Measurements from ENCODE around the gene REPS2.

Gene REPS2

DNA sequence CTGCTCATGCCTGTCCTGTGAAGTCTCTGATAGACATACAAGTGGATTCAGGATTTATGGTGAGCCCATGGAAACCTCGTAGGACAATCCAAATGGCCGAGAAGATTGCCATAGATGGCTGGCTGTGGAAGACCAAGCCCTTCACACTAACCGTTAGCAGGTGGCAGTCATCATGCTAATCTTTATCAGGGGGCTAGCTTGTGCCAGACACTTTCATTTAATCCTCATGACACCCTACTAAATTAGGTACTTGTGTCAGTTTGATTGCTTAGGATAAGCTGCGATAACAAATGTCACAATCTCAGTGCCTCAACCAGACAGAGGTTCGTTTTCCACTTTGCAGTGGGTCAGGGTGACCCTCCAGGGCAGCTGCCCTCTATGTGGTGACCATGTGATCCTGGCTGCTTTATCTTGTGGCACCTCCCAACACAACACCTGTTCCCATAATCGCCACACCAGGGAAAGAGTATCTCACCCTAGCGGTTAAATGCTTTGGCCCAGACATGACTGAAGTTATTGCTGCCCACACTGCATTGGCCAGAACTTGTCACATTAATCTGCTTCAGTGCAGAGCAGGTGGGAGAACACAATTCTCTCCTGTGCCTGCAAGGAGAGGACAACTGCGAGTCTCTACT is 60.8 kb downstream of the REPS2 start:
- no peak for DNase-seq

DNA sequence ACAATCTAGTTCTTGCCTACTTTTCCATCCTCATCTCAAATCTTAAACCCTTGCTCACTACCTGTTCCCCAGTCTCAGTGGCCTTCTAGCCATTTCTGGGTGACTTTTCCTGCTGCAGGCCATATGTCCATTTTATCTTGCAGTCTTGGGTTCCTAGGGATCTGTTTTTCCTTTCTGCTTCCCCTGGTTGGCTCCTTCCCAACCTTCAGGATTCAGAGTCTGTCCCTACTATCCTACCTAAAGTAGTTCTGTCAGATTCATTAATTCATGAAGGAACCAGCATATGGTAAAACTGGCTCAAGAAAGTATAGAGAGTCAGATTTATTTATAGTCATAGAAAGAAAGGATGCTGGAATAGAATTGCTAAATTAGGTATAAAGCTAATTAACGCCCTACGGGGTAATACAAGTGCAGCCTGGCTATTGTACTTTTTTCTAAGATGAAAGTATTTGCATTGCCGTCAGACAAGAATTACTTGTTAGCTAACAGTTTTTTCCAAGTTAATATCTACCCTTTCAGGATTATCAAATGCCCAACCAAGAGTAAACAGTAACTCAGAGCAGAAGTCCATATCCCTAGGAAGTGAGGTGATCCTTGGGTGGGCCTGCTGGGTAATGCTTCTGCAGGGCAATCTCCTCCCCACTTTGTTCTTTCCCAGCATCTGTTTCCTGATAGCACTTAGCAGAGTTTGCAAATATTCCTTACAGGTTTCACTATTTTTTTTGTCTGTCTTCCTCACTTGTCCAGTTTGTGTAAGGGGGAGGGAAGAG is 63.6 kb downstream of the REPS2 start:
- no peak for DNase-seq

DNA sequence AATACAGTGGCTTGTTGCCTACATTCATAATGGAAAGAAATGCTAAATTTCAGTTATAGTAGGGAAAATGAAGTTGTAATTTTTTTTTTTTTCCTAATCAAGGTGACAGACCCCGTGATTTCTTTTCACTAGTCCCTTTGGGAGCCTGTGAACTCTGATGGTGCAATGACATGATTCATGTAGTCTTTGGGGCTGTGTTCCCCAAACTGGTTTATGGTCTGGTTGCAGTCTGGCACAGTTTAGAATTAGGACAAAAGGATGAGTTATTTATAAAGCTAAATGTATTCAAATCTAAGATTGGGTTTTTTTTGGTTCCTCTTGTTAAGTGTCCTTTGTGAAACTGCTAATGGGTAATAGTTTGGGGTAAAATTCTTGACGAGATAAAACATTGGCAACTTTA is 66.0 kb downstream of the REPS2 start:
- DNase-seq, result no peak

DNA sequence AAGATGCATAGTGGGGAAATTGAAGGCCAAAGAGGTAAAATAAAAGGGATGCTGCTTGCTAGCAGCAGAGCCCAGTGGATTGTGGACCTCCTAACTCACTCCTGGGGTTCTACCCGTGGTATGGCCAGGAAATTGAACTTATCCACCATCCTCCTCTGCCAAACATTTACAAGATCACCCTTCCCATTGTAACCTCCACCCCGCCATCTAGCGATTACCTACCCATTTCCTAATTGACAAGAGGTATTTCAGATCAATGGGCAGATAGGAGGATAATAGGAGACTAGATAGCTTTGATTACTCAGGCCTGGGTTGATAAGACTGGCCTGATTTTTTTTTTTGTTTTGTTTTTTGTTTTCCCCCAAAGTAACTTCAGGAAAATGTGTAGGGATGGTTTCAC is 67.8 kb downstream of the REPS2 start:
- DNase-seq, result no peak

DNA sequence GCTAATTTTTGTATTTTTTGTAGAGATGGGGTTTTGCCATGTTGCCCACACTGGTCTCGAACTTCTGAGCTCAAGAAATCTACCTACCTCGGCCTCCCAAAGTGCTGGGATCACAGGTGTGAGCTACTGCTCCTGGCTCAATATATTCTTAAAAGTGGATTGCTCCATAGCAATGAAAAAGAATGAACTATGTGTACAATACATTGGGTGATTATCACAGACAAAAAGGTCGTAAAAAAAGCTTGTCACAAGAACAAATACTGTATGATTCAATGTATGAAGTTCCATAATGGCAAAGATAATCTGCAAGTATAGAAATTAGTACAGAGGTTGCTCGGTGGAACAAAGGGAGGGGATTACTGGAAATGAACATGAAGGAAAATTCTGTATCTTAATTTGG is 70.7 kb downstream of the REPS2 start:
- no peak for DNase-seq

DNA sequence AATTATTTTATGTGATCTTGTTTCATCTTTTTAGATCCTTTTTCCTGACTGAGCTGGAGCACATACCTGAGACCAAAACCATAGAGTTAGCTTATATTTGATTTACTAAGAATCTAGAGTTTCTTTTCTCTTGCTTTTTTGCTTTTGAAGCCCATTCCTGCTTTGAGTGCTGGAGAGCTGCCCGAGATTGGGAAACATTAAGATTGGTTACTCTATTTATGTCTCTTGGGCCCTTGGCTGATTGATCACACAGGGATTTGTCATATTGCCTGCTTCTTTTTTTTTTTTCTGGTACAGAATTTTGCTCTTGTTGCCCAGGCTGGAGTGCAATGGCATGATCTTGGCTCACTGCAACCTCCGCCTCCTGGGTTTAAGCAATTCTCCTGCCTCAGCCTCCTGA is 73.9 kb downstream of the REPS2 start:
- no peak for DNase-seq

DNA sequence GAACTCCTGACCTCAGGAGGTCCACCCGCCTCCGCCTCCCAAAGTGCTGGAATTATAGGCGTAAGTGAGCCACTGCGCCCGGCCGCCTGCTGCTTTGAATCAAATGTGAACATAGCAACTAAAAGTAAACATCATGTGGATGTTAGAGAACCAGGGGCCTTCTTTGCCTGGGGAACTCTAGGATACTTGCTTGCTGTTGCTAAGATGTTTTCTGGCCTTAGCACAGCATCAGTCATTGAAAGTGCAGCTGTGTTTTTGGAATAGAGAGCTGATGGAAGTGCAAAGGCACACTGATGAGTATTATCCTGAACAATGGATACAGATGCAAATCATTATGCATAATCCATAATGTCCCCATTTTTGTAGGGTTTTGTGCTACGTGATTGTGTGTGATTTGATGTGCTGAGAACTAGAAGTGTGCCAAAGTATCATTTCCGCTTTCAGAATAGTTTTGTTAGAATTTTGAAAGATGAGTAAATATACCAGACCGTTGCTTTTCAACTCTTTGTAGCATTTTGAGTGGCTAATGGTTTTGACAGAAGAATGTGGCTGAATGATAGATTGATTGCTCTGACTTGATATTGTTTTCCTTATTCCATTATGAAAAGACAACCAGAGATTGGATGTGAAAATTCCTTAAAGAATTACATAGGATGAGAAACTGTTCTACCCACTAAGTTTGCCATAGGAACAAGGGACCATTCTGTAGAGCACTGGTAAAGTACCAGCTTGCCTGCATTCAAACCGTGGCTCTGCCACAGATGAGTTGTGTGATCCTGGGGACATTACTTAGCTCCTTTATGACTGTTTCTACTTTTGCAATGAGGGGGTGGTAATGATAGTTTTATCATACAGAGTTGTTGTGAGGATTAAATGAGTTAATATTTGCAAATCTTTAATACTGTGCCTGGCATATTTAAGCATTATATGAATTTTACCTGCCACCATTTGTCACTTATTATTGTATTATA is 74.7 kb downstream of the REPS2 start:
- no peak for DNase-seq

DNA sequence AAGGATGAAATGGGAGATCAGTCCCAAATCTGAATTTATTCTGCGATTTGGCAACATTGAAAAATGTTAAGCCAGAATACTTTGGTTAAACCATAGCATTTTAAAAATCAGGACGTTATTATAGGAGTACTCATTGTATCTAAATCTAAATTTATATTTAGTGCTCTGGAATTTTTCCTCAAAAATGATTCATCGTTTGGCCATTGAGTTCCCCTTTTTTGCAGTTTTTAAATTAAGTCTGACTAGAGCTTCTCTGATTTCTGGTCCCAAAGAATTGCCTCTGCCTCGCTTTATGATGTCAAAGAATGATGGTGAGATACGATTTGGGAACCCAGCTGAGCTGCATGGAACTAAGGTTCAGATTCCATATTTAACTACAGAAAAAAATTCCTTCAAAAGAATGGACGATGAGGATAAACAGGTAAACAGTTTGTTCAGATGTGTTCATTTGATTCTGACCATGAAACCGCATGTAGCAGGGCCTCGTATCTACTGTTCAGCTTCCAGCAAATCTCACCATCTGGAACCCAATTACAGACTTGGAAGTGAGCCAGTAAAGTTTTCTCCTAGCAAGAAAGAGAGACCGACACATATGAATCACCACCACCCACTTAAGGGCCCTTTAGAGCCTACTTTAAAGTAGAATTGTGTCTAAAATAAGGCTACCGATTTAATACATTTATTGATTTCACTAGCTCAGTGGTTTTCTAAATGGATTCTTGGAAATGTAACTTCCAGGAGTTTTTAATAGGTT is 75.6 kb downstream of the REPS2 start:
- no peak for DNase-seq

DNA sequence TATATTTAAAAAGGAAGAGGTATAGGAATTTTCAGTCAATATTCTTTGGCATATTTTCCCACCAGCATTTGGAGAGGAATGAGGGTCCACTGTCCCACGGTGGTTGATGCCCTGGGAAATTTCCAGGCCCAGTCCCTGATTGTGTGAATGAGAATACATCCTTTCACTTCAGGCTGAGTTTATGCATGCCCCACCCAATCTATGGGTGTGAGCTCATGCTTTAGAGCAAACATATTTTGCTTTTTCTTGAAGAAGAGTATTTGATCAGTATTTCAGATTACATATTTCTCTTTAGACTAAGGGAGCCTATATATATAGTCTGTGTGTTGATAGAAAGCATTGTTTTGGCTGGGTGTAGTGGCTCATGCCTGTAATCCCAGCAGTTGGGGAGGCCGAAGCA is 77.2 kb downstream of the REPS2 start:
- DNase-seq, result no peak

DNA sequence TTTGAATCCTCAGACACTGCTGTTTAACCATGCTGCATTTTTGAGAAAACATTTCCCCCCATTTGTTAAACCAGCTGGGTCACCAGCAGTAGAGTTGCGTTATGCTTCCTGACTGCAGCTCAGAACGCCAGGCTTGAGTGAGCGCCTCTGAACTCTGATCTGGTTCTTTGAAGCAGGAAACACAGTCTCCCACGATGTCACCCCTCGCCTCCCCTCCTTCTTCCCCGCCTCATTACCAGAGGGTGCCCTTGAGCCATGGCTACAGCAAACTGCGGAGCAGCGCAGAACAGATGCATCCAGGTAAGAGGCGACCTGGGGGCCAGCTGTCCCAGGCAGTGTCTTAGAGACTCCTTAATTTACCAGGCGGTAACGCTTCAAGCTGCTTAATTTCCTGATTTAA is 78.4 kb downstream of the REPS2 start:
- no peak for DNase-seq

DNA sequence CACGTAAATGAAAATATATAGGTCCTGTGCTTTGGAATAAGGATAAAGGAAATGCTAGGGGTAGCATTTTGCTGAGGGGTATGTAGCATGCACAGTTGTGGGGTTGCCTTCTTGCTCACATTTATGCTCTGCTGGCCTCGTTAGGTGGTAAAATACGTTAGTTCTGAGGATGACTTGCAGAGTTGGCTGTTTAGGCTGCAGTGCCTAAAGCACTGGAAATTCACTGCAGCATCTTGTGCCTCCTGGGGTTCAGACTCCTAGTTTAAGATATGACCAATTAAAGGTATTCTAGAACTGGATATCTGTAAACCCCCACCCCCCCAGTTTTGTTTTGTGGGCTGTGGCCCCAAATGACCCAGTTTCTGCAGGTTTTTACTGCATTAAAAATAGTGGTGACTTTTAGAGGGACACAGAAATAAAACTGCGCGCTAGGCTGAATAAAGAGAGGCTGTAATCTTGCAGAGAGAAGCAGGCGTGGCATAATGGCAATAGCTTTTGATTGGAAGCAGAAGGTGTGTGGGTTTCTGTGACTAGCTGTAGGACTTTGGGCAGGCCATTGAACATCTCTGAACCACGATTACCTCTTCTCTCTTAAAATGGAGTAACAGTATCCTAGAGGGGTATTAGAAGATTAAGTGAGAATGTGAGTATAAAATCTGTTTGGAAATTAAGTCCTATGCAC is 79.3 kb downstream of the REPS2 start:
- no peak for DNase-seq

DNA sequence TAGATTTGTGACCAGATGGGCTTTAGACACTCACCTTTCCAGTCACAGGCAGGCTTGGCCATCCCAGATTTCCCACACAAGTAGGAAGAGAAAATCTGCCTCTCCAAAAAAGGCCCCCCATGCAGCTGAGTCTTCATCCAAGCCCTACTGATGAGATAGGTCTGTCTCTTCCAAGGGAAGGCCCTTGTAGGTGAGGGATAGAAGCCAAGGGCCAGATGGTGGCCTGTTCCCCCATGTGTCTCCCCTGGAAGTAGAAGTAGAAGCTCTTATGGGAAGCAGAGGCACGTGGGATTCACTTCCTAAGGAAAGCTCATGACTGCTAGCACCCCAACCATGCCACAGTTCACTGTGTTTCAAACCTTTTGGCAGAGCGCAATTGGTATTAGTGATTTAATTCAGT is 81.5 kb downstream of the REPS2 start:
- no peak for DNase-seq

DNA sequence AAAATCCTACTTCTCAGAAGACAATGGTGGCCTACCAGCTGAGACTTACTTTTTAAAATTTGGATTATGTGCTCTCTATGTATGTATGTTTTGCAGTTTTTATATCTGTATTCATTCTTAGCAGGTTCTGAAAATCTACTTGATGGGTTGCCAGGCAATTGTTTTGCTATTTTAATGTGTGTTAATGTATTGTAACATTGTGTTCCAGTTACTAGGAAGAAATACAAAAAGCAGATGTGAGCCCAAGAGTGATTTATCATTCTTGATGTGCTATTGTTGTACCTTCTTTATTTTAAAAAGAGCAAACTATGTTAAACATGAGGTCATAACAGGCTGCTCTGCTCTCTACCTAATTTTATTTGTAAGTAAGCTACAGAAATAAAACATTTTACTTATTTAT is 81.9 kb downstream of the REPS2 start:
- no peak for DNase-seq

DNA sequence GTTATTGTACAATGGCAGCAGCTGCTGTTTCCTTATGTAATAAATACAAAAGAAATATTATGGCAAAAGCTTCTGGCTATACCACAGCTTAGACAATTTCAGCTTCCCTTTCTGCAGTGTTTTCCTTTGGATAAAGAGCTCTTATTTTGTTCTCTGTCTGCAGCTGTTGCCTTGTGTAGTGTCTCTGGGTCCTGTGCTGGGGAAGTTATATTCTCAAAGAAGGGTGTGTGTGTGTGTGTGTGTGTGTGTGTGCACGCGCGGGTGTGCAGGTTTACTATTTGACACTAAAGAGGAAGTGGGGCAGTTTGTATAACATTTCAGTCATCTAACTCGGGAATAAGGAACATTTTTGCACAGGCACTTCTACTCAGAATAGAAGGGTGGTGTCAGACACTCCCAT is 83.6 kb downstream of the REPS2 start:
- DNase-seq, result no peak

DNA sequence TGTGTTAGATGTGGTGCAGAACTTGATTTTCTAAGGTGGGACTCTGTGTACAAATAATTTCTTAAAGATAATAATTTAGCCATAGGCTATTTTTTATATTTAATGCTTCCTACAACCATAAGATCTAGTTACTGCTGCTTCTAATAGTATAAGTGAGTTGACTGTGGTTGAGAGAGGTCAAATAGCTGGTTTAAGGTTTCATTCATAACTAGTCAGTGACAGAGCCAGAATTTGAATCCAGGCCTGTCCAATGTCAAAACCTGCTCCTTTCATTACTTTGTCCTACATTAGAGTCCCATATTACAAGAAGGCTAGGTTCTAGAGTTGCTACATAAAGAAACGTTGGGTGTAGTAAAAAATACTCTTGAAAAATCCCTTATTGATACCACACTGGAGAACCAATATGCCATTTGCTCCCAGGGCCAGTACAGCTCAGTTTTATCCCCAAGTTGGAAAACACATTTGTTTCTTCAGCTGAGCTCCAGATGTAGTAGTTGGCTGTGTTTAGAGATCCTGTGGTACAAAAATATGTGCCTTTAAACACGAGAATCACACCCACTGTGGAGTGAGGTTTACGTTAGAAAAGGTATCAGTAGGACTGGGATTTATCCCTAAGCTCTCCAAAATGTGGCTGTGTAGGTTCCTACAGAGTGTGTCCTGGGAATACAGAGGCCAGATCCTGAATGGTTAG is 84.3 kb downstream of the REPS2 start:
- no peak for DNase-seq

DNA sequence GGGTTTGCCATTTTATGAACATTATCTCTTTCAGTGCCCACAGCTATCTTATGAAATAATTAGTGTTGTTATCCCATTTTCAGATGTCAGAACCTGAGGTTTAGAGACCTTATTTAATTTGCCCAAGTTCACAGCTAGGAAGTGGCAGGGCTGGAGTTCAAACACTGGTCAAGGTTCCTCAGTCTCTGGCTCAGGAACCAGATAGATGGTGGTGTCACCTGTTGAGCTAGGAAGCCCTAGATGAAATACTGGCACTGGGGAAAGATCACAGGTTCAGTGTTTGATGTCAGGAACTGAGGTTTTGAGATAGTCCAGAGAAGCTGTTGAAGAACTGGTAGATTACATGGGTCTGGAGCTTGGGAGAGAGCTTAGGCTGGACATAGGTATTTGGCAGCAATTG is 85.4 kb downstream of the REPS2 start:
- DNase-seq, result no peak

DNA sequence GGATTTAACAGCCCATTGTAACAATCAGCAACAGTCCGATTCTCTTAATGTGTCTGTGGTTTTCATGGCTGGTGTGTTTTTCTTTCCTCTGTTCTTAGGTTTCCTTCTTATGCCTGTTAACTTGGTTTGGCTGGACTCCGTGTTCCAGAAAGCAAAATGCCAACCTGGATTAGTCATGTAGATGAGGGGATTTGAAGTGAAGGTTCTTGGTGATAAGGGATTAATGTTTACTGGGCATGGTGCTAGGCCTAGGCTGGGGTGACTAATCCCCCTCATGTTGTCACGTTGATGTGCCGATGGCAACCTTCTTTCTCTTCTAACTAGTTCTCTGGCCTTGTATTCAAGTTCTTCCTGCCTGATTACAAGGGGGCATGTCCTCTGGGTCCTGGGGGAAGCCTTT is 85.9 kb downstream of the REPS2 start:
- no peak for DNase-seq

DNA sequence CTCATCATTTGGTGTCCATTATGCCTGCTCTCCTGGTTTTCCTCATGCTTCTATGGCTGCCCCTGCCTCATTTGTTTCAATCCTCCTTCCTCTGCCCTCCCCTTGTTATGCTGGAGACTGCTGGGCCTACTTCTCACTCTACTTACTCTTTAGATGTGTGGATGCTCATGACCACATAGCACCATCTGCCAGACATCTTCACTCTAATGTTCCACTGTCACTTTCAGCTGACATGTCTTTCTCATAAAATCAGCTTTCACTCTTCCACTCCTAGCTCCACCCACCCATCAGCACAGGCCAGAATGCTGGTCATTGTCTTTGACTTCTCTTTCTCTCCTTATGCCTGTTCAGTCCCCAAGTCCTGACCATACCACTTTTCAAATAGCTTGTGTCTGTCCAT is 86.8 kb downstream of the REPS2 start:
- no peak for DNase-seq

DNA sequence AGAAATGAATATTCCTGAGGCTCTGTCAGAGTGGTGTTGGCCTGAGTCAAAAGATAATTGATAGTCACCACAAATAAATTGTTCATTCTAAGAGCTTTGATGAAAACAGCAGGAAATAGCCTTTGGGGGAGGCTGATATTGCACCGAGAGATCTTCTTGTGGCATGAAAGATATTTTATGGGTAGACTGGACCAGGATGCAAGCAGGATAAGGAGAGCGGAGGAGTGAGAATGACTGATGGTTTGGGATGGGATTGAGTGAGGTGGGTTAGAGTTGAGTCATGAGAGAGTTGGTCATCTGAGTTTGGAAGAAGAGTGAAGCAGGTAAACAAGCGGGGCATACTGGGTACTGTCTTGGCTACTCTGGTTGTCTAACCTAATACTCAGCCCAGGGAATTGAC is 88.7 kb downstream of the REPS2 start:
- no peak for DNase-seq

DNA sequence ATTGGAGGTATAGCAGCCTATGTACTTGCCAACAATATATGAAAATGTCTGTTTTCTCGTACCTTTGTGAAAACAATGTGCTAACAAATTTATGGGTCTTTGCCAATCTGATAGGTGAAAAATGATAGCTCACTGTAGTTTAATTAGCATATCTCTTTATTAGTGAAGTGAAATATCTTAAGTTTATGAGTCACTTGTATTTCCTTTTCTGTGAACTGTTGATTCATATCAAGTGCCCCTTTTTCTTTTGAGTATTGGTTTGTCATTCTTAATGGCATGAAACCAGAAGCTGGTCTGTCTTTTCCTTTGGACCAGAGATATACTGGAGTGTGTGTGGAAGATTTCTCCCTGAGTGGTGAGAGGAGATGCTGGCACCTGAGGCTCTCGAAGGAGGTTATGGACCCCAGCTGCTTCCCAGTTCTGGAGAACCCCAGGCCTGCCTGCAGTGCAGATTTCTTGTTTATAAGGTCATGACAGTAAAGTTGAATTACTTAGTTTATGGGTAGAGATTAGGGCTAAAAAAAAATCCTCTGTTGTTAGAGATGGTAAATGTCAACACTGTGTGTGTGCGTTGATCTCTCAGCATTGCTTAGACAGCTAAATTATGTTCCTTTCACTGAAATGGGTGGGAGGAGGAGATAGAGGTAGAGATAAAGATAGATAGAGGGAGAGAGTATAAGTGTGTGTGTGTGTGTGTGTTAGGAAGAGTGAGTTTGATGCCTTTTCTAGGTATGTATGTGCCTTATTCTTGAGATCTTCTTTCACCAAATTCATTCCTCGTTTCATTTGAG is 89.9 kb downstream of the REPS2 start:
- DNase-seq, result no peak

DNA sequence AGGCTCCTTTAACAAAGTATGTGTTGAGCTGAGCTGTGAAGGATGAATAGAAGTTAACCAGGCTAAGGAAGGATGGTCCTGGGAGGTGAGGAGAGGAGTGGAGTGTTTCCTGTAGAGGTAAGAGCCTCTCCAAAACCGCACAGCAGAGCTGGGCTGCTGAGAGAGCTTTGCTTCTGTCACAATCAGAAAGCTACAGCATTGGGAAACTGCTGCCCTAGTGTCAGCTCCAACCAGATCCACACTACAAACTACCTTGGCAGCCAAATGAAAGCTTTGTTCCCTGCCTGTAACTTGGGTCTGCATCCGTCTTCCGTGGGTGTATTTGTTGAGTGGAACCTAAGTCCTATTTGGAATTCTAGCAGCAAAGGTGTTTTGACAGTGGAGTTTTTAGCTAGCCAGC is 91.8 kb downstream of the REPS2 start:
- DNase-seq, result no peak

All from CD4-positive, alpha-beta T cell treated with Interleukin-17A for 4 hours (primary cell).